GM19455 (cell line): ENCODE data around the gene HINFP.
A peak's percentile ranks its signal among the peaks of the same experiment; 100 is the strongest.

ENCODE experiments used
- ATAC-seq: cut with Tn5 transposase; IDR thresholded peaks from one replicate; pipeline ENCODE4 v1.9.1; 2021; ENCODE audit not compliant: unreplicated experiment

Gene HINFP

GRCh38 chr11:119121008-119121810 is at the start of gene HINFP:
TSS of gene HINFP (plus strand) at chr11:119121580. CDS start at chr11:119126945, 5,365 bp downstream.
- ATAC-seq = peak; percentile 94

- no peak for ATAC-seq
Observed at GRCh38 chr11:119077839-119078238, 43.5 kb upstream of the HINFP start.

- ATAC-seq = no peak
Observed at GRCh38 chr11:119078675-119079420, 42.5 kb upstream of the HINFP start.

- no peak for ATAC-seq
Observed at GRCh38 chr11:119081682-119082260, 39.6 kb upstream of the HINFP start.

- ATAC-seq = peak; percentile 92
Observed at GRCh38 chr11:119084663-119085436, 36.5 kb upstream of the HINFP start, which contains the start of gene HMBS. TSS of gene HMBS (plus strand) at chr11:119084881. CDS start at chr11:119085034, 153 bp downstream.

GRCh38 chr11:119085437-119085847 is 35.9 kb upstream of the HINFP start:
- ATAC-seq = peak; percentile 18

GRCh38 chr11:119087123-119087522 is 34.3 kb upstream of the HINFP start:
- ATAC-seq = no peak

- ATAC-seq = no peak
Observed at GRCh38 chr11:119087747-119088241, 33.6 kb upstream of the HINFP start.

- no peak for ATAC-seq
Observed at GRCh38 chr11:119088406-119088805, 33.0 kb upstream of the HINFP start.

- no peak for ATAC-seq
Observed at GRCh38 chr11:119089319-119089718, 32.1 kb upstream of the HINFP start.

GRCh38 chr11:119091178-119091577 is 30.2 kb upstream of the HINFP start:
- no peak for ATAC-seq

- no peak for ATAC-seq
Observed at GRCh38 chr11:119091966-119092879, 29.2 kb upstream of the HINFP start.

- no peak for ATAC-seq
Observed at GRCh38 chr11:119092880-119093842, 28.2 kb upstream of the HINFP start.

- ATAC-seq = peak; percentile 3
Observed at GRCh38 chr11:119093942-119094815, 27.2 kb upstream of the HINFP start.

GRCh38 chr11:119094816-119095065 is 26.6 kb upstream of the HINFP start:
- ATAC-seq = peak; percentile 35

- peak; percentile 74 for ATAC-seq
Observed at GRCh38 chr11:119095066-119095880, 26.1 kb upstream of the HINFP start.

GRCh38 chr11:119099711-119100110 is 21.7 kb upstream of the HINFP start:
- no peak for ATAC-seq
